Left colon (tissue), 2 donors: ENCODE measurements around the gene HIGD1A. TPM values are rescaled to one million over a fixed set of nuclear protein-coding genes. Genes with fewer than 3 reads are reported as not detected.

Experiments used
- ATAC-seq: fragments of 200-7000 bp; cut with Tn5 transposase; one replicate; pipeline ENCODE4 v1.9.1; 2020; ENCODE audit warnings: mild to moderate bottlenecking, moderate library complexity
- DNase-seq, 2 donors: peaks; one replicate each; pipeline ENCODE4 v3.0.0-alpha.2; 2020
- intact Hi-C, 2 donors: fragments of 100-400 bp; cut with DNase I in 1 of 2; cut with micrococcal nuclease in 1 of 2; formaldehyde crosslinking; loops; one replicate each; pipeline versions ENCODE4 v1.11.2 to v1.14.0; 2022; cut with DNase I, micrococcal nuclease
- total RNA-seq, 2 donors: library from RNA; stranded (reverse); fragmentation: NEBNext Ultra II Directional; extraction: Animal tissue kit (Norgen Biotek cat#: 25700); gene quantifications; one replicate each; pipeline ENCODE4 v1.2.1, GENCODE V29; 2021
- donor health status: DM: no; HTN: no; CAD: no.
- donor health status: DM: yes; HTN: yes; CAD: no.

HIGD1A gene
- total RNA-seq, 2 donors from 2014 or later: 376 to 377 TPM

- intact Hi-C loops: loop anchor here in 1 of 2 donors (10.0 kb wide), 1 partner anchor 142 kb away; the partner anchor contains the start of gene NKTR
- DNase-seq: no peak
- ATAC-seq: no peak
These were observed 57.5 kb downstream of the HIGD1A start for GRCh38 chr3:42746455-42747450.

GRCh38 chr3:42745776-42746454 lies 58.4 kb downstream of the HIGD1A start:
- DNase-seq (no peak), ATAC-seq (no peak)
- intact Hi-C loops: loop anchor here in 1 of 2 donors (10.0 kb wide), 1 partner anchor 141 kb away; the partner anchor contains the start of gene NKTR

DNA sequence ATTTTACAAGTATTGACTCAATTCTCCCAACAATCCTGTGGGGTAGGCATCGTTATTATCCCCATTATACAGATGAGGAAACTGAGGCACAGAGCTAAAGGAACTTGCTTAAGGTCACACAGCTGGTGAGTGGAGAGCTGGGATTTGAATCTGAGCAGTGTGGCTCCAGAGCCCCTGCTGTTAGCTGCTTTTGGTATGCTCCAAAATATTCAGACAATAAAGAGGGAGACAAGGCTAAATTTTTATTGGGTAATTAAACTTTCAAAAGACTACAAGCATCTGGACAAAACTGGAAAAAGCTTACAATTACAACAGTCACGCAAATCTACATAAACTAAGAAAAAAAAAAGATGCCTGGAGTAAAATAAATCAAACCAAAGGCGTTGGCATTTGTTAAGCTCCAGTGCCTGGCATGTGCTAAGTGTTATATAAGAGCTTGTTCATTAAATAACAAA lies 59.0 kb downstream of the HIGD1A start:
- no peak for DNase-seq
- ATAC-seq: no peak
- intact Hi-C loops: loop anchor here in 1 of 2 donors (10.0 kb wide), 1 partner anchor 141 kb away; the partner anchor contains the start of gene NKTR

DNA sequence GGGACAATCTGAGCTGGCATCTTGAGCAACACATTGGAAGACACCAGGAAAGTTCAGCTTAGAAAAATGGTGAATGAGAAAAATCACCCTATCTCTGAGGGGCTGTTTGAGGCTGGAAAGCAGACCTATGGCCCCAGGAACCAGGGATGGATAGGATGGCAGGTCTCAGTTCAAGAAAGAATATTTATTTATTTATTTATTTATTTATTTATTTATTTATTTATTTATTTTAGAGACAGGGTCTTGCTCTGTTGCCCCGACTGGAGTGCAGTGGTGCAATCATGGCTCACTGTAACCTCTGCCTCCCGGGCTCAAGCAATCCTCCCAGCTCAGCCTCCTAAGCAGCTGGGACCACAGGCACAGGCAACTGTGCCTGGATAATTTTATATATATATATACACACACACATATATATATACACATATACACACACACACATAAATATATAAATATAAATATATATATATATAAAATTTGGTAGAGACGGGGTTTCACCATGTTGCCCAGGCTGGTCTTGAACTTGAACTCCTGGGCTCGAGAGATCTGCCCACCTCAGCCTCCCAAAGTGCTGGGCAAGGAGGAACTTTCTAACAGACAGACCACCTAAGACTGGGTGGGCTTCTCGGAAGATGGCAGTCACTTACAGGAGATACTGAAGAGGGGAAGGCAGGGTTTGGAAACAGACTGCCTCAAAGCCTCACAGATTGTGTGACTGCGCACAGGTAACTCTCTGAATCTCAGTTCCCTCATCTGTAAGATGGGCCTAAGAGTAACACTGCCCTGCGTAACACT lies 60.9 kb downstream of the HIGD1A start:
- DNase-seq: no peak
- intact Hi-C loops: loop anchor here in 1 of 2 donors (10.0 kb wide), 1 partner anchor 139 kb away; the partner anchor contains the start of gene NKTR
- no peak for ATAC-seq

DNA sequence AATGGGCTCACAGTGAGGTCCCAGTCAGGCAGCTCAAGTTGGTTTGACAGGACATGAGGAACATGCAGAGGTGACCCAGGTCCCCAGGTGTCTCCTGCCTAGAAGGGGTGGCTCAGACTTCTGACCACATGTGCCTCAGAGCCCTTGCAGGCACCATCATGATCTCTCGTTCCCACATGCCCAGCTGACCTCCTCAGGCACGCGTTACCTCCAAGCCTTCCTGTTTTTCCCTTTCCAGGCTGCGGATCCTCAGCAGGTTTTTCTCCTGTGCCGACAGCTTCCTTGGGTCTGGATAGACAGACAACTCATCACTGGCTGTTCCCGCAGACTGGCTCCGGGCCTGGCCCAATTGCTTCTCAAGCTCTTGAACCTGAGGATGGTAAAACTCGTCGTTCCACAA lies 61.6 kb downstream of the HIGD1A start:
- DNase-seq (no peak), ATAC-seq (no peak)
- intact Hi-C loops: loop anchor here in 1 of 2 donors (10.0 kb wide), 1 partner anchor 138 kb away; the partner anchor contains the start of gene NKTR

DNA sequence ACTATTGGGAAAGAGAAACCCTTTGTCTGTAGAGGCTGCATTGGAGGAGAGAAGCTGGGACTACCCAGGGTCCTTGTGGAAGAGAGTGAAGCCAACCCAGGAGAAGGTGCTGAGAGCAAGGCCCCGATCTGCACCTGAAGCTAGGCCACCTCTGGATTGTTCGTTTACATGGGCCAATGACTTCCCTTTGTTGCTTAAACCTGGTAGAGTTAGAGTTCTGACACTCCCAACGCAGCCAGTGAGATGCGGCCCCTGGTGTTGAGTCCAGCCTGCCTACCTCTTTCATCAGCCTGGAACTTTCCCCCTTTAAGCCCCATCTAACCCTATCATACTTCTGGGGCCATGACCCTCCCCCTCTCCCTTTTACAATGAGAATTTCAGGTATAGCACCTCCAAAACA lies 62.0 kb downstream of the HIGD1A start:
- intact Hi-C loops: loop anchor here in 1 of 2 donors (10.0 kb wide), 1 partner anchor 137 kb away; the partner anchor contains the start of gene NKTR
- ATAC-seq (no peak), DNase-seq (no peak)

DNA sequence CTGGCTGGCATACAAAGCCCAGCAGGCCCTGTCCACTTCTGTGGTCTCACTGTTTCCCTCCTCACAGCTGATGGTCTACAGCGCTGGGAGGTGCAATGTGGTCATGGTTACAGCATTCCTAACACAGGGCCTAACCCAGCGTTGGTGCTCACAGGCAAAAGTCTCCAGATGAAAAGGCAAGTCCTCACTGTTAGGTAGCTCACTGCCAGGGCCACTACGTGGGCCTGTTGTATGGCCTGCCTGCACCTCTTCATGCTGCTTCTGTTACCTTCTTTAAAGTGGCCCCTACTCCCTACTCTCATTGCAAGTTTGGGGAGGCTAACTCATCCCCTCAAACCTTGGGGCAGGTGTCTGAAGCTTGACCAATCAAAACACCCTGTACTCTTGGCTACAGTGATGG lies 62.5 kb downstream of the HIGD1A start:
- ATAC-seq: no peak
- intact Hi-C loops: loop anchor here in 1 of 2 donors (10.0 kb wide), 1 partner anchor 137 kb away; the partner anchor contains the start of gene NKTR
- DNase-seq: no peak

DNA sequence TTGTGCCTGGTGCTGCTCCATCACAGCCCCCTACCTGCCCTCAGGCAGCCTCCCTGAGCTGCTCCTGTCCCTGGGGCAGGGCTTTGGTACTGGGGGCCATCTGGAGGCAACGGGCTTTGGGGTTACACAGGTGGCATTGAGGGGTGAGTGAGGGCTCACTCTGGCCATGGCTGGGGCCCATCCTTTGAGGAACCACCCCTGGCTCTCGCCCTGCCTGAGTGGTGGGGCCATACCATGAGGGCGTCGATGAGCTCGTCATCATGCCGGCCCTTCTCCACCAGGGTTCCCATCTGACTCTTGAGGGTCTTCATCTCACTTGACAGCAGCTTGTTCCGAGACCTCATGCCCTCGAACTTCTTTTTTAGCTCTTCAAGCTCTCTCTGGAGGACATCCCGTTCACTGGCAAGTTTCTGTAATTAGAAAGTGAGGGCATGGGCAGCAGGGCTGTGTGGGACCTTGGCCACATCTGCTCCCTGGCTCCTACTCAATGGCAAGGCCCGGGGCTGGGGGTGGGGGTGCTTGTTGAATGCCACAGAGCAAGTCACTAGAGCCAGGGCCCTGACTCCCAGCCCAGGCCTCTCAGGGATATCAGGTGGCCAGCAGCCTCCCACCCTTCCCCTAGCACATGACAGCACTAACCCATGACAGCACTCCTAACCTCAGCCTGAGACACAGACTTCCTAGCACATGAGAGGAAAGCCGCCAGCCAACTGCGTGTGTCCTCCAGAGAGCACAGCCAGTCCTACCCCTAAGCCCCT lies 64.7 kb downstream of the HIGD1A start:
- intact Hi-C loops: loop anchor here in 1 of 2 donors (10.0 kb wide), 1 partner anchor 135 kb away; the partner anchor contains the start of gene NKTR
- DNase-seq (no peak), ATAC-seq (no peak)

DNA sequence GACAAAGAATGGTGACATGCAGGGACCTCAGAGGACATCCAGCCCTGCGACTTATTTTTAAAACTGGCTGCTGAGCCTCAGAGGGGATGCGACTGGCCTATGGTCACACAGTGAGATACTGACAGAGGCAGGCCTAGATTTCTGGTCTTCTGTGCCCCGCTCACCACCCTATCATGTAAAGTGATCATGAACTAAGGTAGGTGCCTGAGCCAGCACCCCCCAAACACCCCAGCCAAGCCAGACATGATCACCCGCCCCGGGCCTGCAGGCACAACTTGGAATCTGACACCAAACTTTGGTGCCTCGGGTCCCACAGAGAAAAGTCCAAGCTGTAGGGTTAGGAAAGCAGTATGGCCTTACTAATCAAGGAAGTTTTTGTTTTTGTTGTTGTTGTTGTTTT lies 67.8 kb downstream of the HIGD1A start:
- ATAC-seq: no peak
- DNase-seq: no peak
- intact Hi-C loops: no loop called here

DNA sequence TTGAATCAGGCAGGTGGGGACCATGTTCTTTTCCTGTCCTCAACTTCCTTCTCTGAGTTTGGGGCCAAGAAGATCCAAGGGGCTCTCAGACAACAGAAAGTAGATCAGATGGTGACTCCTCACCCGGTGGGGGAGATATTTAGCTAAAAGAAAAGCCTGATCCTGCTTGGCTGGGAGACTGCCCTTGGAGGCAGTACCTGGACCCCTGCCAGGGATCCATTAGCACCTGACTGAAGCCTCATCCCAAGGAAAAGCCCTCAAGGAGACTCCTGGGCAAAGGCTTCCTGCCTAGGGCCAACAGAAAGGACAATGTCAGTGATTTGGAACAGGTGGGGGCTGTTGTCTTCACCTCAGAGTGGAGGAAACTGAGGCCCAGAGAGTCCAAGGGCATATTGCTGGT lies 68.2 kb downstream of the HIGD1A start:
- intact Hi-C loops: no loop called here
- DNase-seq: no peak
- ATAC-seq: no peak

- no peak for ATAC-seq
- intact Hi-C loops: no loop called here
- DNase-seq: no peak
These were observed 68.7 kb downstream of the HIGD1A start for GRCh38 chr3:42735615-42736014.

DNA sequence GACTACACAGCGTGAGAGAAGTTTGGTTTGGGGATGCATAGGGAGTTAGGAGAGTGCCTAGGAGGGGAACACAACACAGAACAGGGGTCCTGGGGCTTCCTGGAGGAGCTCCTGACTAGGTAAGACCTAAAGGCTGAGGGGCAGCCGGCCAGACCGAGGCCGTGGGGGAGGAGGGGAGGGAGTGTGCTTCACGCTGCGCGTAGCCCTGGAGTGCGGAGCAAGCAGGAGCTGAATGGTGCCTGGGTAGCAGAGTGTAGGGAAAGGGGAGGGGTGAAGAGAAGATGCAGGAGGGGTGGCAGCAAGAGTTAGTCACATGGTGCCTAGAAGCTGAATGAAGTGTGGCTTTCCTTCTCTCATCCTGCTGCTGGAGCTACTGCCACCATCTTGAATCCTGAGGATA lies 69.3 kb downstream of the HIGD1A start:
- ATAC-seq: no peak
- DNase-seq: no peak
- intact Hi-C loops: no loop called here

- intact Hi-C loops: no loop called here
- DNase-seq (no peak), ATAC-seq (no peak)
These were observed 69.9 kb downstream of the HIGD1A start for GRCh38 chr3:42734263-42734860.

GRCh38 chr3:42733501-42734262 lies 70.6 kb downstream of the HIGD1A start:
- ATAC-seq (no peak), DNase-seq (no peak)
- intact Hi-C loops: no loop called here
